Right lobe of liver (tissue), 6 donors: ENCODE results near the gene RERE. TPM values are rescaled to one million over a fixed set of nuclear protein-coding genes. Genes with fewer than 3 reads are reported as not detected.
A peak's percentile ranks its signal among the peaks of the same experiment; 100 is the strongest.

ENCODE experiments used
- ATAC-seq, 4 donors: fragments of 200-7000 bp; cut with Tn5 transposase; one replicate each; pipeline ENCODE4 v1.9.1; 2020; ENCODE audit warnings: mild to moderate bottlenecking in 4 of 4, moderate library complexity in 4 of 4
- DNase-seq, 3 donors: peaks; one replicate each; pipeline ENCODE4 v3.0.0-alpha.2; 2020
- H3K27ac ChIP-seq, 3 donors: fragments of 200-600 bp; one replicate each; pipeline ENCODE4 v1.8.0; 2022
- H3K27me3 ChIP-seq, 2 donors: fragments of 200-600 bp; one replicate each; pipeline ENCODE4 v1.8.0; 2022
- H3K36me3 ChIP-seq, 4 donors: fragments of 200-600 bp; sonication (generic) in 1 of 4; one replicate each; pipeline versions ENCODE4 v1.5.1 to v1.8.0; 2017 to 2022; ENCODE audit warnings: control low read depth in 1 of 4
- H3K4me1 ChIP-seq, 4 donors: fragments of 200-600 bp; sonication (generic) in 1 of 4; one replicate each; pipeline versions ENCODE4 v1.5.1 to v1.8.0; 2017 to 2022; ENCODE audit warnings: control low read depth in 1 of 4
- H3K4me3 ChIP-seq, 3 donors: fragments of 200-600 bp; one replicate each; pipeline ENCODE4 v1.8.0; 2022
- H3K9me3 ChIP-seq, 4 donors: fragments of 200-600 bp; sonication (generic) in 1 of 4; one replicate each; pipeline versions ENCODE4 v1.5.1 to v1.8.0; 2017 to 2022; ENCODE audit warnings: control low read depth in 1 of 4
- CTCF ChIP-seq, 4 donors: fragments of 200-600 bp in 3 of 4; fragments of 450-650 bp in 1 of 4; IDR thresholded peaks; one replicate each; pipeline versions ENCODE4 v1.5.1 to v1.8.0; 2016 to 2022; ENCODE audit warnings: antibody characterized with exemption in 4 of 4, mild to moderate bottlenecking in 2 of 4
- POLR2A ChIP-seq: fragments of 450-650 bp; IDR thresholded peaks from one replicate; pipeline ENCODE4 v1.6.1; 2017; ENCODE audit warnings: antibody characterized with exemption, mild to moderate bottlenecking
- WGBS: methylation state at CpG from one replicate; pipeline ENCODE4 v1.1.6; 2018; ENCODE audit warnings: low coverage, low lambda C conversion rate; ENCODE audit not compliant: insufficient coverage; ENCODE audit errors: missing lambda C conversion rate; 5-methylcytosine and 5-hydroxymethylcytosine counted together
- intact Hi-C, 2 donors: fragments of 100-400 bp; cut with DNase I; formaldehyde crosslinking; loops; one replicate each; pipeline versions ENCODE4 v1.11.2 to v1.14.1; 2022
- total RNA-seq, 6 experiments: library from RNA; depleted of rRNA in 2 of 6; stranded (reverse); fragments of >200 nt in 2 of 6; fragmentation: NEBNext Ultra II Directional in 3 of 6; extraction: Animal tissue kit (Norgen Biotek cat#: 25700) in 3 of 6; gene quantifications; one replicate each; pipeline versions ENCODE4 v1.1.0 to v1.2.4, GENCODE V29; 2016 to 2023
- donor health status: DM: no; HTN: yes; CAD: no.
- donor health status: DM: no; HTN: no; CAD: no.
- donor health status: DM: no; HTN: no; CAD: no.
- donor health status: DM: no; HTN: yes; CAD: no.
- donor health status: DM: no; HTN: yes; CAD: no.

RERE gene
- total RNA-seq, 6 experiments from 2014 or later, result 17.5 to 38.4 (median 25.0) TPM

GRCh38 chr1:8565802-8566201 lies 251.6 kb downstream of the RERE start:
- TF ChIP-seq POLR2A (no peak), CTCF (IDR thresholded peaks at IDR 0.05) (no peak)
- DNase-seq (no peak), ATAC-seq (no peak)
- H3K4me1 ChIP-seq, result peaks cover 0 to 35% (median 6%) of the 10 kb centered on the region in 4 donors
- intact Hi-C loops, result loop anchor here in 1 of 2 donors (10.0 kb wide), 1 partner anchor 159 kb away; no protein-coding TSS in a partner anchor
- H3K27me3 ChIP-seq, result no peaks in the 10 kb centered on the region
- no peak overlapping the region for H3K27ac ChIP-seq
- 79% methylated on average over 3 of the region's 3 CpGs for WGBS
- H3K36me3 ChIP-seq, result no peaks in the 10 kb centered on the region
- no peak overlapping the region for H3K4me3 ChIP-seq
- H3K9me3 ChIP-seq, result no peaks in the 10 kb centered on the region

GRCh38 chr1:8563944-8564537 lies 253.4 kb downstream of the RERE start:
- Histone ChIP-seq H3K36me3 (no peaks in the 10 kb centered on the region), H3K27ac (no peak overlapping the region), H3K27me3 (no peaks in the 10 kb centered on the region), H3K9me3 (no peaks in the 10 kb centered on the region), H3K4me3 (no peak overlapping the region), H3K4me1 (peaks cover 0 to 28% (median 2%) of the 10 kb centered on the region in 4 donors)
- intact Hi-C loops, result loop anchor here in 1 of 2 donors (10.0 kb wide), 1 partner anchor 161 kb away; no protein-coding TSS in a partner anchor
- WGBS, result 73% methylated on average over 2 of the region's 2 CpGs
- DNase-seq (no peak), ATAC-seq (peak in 1 of 4 donors; percentile 9)
- TF ChIP-seq POLR2A, result no peak
- TF ChIP-seq CTCF (IDR thresholded peaks at IDR 0.05), result no peak

DNA sequence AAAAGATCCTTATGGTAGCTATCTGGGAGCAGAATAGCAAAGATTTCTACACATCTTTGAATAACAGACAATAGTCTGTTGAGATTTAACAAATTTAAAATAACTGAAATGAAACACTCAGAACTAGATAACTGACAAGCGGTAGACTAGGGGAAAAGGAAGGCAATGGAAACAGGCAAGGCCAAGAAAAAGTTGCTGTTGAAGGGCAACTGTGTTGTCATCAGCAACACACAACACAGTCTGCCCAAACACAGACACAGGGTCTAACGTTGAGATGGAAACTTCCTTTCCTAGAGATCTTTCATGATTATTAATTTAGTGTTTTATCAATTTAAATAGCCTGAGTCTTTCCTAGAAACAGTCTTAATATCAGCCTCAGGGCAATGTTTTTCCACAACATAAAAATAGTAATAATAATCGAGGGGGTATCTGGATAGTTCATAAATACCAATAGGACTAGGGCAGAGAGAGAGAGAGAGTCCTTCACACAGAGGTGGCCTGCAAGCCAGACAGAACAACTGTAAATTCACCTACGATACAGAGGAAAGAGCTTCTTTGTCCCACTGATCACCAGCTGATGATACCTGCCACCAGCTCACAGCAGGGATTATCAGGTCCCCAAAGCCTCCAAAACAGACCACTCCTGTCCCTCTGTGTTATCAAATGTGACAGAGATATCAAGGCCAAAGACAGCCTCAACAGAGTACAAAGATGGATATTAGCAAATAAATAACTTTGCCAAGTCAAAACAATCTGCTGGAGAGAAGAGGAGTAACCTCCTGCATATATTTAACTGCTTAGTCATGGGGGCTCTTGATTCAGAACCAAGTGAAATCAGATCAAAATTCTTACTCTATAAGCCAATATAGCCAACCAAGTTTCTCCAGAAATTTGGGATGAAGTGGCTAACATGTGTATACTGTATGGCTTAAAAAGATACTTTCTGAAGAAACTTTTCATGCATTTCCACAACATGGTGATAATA lies 254.3 kb downstream of the RERE start:
- ATAC-seq (peak in 1 of 4 donors; percentile 6), DNase-seq (no peak)
- WGBS, result 58% methylated on average over 4 of the region's 4 CpGs
- intact Hi-C loops, result loop anchor here in 1 of 2 donors (10.0 kb wide), 1 partner anchor 162 kb away; no protein-coding TSS in a partner anchor
- TF ChIP-seq CTCF (IDR thresholded peaks at IDR 0.05) (no peak), POLR2A (no peak)
- Histone ChIP-seq H3K36me3 (no peaks in the 10 kb centered on the region), H3K27ac (no peak overlapping the region), H3K4me3 (no peak overlapping the region), H3K27me3 (no peaks in the 10 kb centered on the region), H3K4me1 (peaks cover 0 to 28% (median 2%) of the 10 kb centered on the region in 4 donors), H3K9me3 (no peaks in the 10 kb centered on the region)

DNA sequence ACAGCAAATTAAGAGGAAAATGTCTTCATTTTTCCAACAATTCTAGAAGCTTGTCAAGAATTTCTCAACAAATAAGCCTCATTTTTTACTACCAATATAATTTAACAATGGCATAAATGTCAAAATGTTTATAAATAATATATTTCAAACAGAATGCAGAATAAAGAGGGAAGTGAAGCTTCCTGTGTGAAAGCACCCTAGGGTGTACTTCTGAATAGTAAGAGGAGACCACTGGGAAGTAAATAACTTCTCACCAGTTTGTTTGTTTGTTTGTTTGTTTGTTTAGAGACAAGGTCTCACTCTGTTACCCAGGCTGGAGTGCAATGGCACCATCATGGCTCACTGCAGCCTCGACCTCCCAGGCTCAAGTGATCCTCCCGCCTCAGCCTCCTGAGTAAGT lies 255.2 kb downstream of the RERE start:
- H3K36me3 ChIP-seq, result no peaks in the 10 kb centered on the region
- DNase-seq (no peak), ATAC-seq (no peak)
- intact Hi-C loops, result loop anchor here in 1 of 2 donors (10.0 kb wide), 1 partner anchor 163 kb away; no protein-coding TSS in a partner anchor
- H3K4me3 ChIP-seq, result no peak overlapping the region
- H3K9me3 ChIP-seq, result no peaks in the 10 kb centered on the region
- no peak overlapping the region for H3K27ac ChIP-seq
- peaks cover 0 to 28% (median 2%) of the 10 kb centered on the region in 4 donors for H3K4me1 ChIP-seq
- TF ChIP-seq POLR2A (no peak), CTCF (IDR thresholded peaks at IDR 0.05) (no peak)
- WGBS, result 94% methylated on average over 2 of the region's 2 CpGs
- H3K27me3 ChIP-seq, result no peaks in the 10 kb centered on the region
